ENCODE results near the gene GTF3C2. TPM values are rescaled to one million over a fixed set of nuclear protein-coding genes. Genes with fewer than 3 reads are reported as not detected.

Gene GTF3C2
- total RNA-seq, 1 experiment from 2014 or later, result 102 TPM

Other genes with a start within 250 kb of the GTF3C2 start
- gene CGREF1, start 237.6 kb downstream of the GTF3C2 start, total RNA-seq (2014; rRNA removed; shearing (Covaris generic)), result 1.3 and 11.3 TPM in 2 replicates
- gene ABHD1, start 232.9 kb downstream of the GTF3C2 start, total RNA-seq (2014; rRNA removed; shearing (Covaris generic)), result 0.43 TPM in 1 of 2 replicates, not detected in the other
- 89.5 and 92.2 TPM in 2 replicates for gene PREB, start 222.1 kb downstream of the GTF3C2 start, total RNA-seq (2014; rRNA removed; shearing (Covaris generic))
- gene PRR30, start 217.4 kb downstream of the GTF3C2 start, total RNA-seq (2014; rRNA removed; shearing (Covaris generic)), result not detected in 2 replicates
- not detected in 2 replicates for gene TCF23, start 207.8 kb downstream of the GTF3C2 start, total RNA-seq (2014; rRNA removed; shearing (Covaris generic))
- 130 and 164 TPM in 2 replicates for gene ATRAID, start 144.7 kb downstream of the GTF3C2 start, total RNA-seq (2014; rRNA removed; shearing (Covaris generic))
- gene SLC5A6, start 144.5 kb downstream of the GTF3C2 start, total RNA-seq (2014; rRNA removed; shearing (Covaris generic)), result 53.8 and 60.0 TPM in 2 replicates
- gene CAD, start 139.4 kb downstream of the GTF3C2 start, total RNA-seq (2014; rRNA removed; shearing (Covaris generic)), result 52.3 and 69.6 TPM in 2 replicates
- 1.3 and 2.6 TPM in 2 replicates for gene SLC30A3, start 93.7 kb downstream of the GTF3C2 start, total RNA-seq (2014; rRNA removed; shearing (Covaris generic))
- not detected in 2 replicates for gene DNAJC5G, start 81.3 kb downstream of the GTF3C2 start, total RNA-seq (2014; rRNA removed; shearing (Covaris generic))
- not detected in 2 replicates for gene TRIM54, start 74.3 kb downstream of the GTF3C2 start, total RNA-seq (2014; rRNA removed; shearing (Covaris generic))
- not detected in 2 replicates for gene UCN, start 48.3 kb downstream of the GTF3C2 start, total RNA-seq (2014; rRNA removed; shearing (Covaris generic))
- gene MPV17, start 33.7 kb downstream of the GTF3C2 start, total RNA-seq (2014; rRNA removed; shearing (Covaris generic)), result 80.5 and 99.1 TPM in 2 replicates
- gene EIF2B4, start 13.6 kb upstream of the GTF3C2 start, total RNA-seq (2014; rRNA removed; shearing (Covaris generic)), result 36.0 and 44.8 TPM in 2 replicates
- gene SNX17, start 13.9 kb upstream of the GTF3C2 start, total RNA-seq (2014; rRNA removed; shearing (Covaris generic)), result 157 and 165 TPM in 2 replicates
- 20.4 and 23.3 TPM in 2 replicates for gene ZNF513, start 24.0 kb upstream of the GTF3C2 start, total RNA-seq (2014; rRNA removed; shearing (Covaris generic))
- gene PPM1G, start 52.8 kb upstream of the GTF3C2 start, total RNA-seq (2014; rRNA removed; shearing (Covaris generic)), result 178 and 244 TPM in 2 replicates
- gene NRBP1, start 71.9 kb upstream of the GTF3C2 start, total RNA-seq (2014; rRNA removed; shearing (Covaris generic)), result 92.4 and 108 TPM in 2 replicates
- gene KRTCAP3, start 85.6 kb upstream of the GTF3C2 start, total RNA-seq (2014; rRNA removed; shearing (Covaris generic)), result not detected in 2 replicates
- 4.4 and 9.4 TPM in 2 replicates for gene IFT172, start 133.0 kb upstream of the GTF3C2 start, total RNA-seq (2014; rRNA removed; shearing (Covaris generic))
- 4.0 and 5.2 TPM in 2 replicates for gene FNDC4, start 138.4 kb upstream of the GTF3C2 start, total RNA-seq (2014; rRNA removed; shearing (Covaris generic))
- gene GCKR, start 140.1 kb upstream of the GTF3C2 start, total RNA-seq (2014; rRNA removed; shearing (Covaris generic)), result not detected in 2 replicates
- not detected in 2 replicates for gene ZNF512, start 226.3 kb upstream of the GTF3C2 start, total RNA-seq (2014; rRNA removed; shearing (Covaris generic))

Data from G401 (cell line).